SK-N-SH (cell line): Measurements from ENCODE around the gene HM13.

Source experiments
- CHD2 ChIP-seq: fragments of 150-350 bp; IDR thresholded peaks from 2 replicates; pipeline ENCODE4 v1.6.1; 2018; ENCODE audit warnings: low read length; ENCODE audit not compliant: partially characterized antibody
- CTCF ChIP-seq: fragments of 200-600 bp; sonication (generic); IDR thresholded peaks from 2 replicates; pipeline ENCODE4 v1.6.1; 2017; ENCODE audit warnings: antibody characterized with exemption, mild to moderate bottlenecking, moderate library complexity
- EP300 ChIP-seq, 2 experiments: IDR thresholded peaks; 2 replicates each; pipeline versions ENCODE4 v1.4.0 to v1.6.1; 2012; ENCODE audit warnings: borderline replicate concordance in 1 of 2, low read depth in 1 of 2, low read length in 1 of 2
- FOXM1 ChIP-seq: IDR thresholded peaks from 2 replicates; pipeline ENCODE4 v1.4.0; 2012; ENCODE audit warnings: low read depth, mild to moderate bottlenecking
- JUND ChIP-seq: IDR thresholded peaks from 2 replicates; pipeline ENCODE4 v1.4.0; 2012
- NRF1 ChIP-seq: IDR thresholded peaks from 2 replicates; pipeline ENCODE4 v1.6.1; 2012; ENCODE audit warnings: low read depth, mild to moderate bottlenecking, low read length
- POLR2AphosphoS5 ChIP-seq: IDR thresholded peaks from 2 replicates; pipeline ENCODE4 v1.6.1; 2012; ENCODE audit warnings: low read depth, low read length
- RAD21 ChIP-seq: IDR thresholded peaks from 2 replicates; pipeline ENCODE4 v1.6.1; 2012; ENCODE audit warnings: mild to moderate bottlenecking, low read length
- RCOR1 ChIP-seq: fragments of 150-350 bp; IDR thresholded peaks from 2 replicates; pipeline ENCODE4 v1.6.1; 2017; ENCODE audit warnings: antibody characterized with exemption, low read length
- RFX5 ChIP-seq: IDR thresholded peaks from 2 replicates; pipeline ENCODE4 v1.6.1; 2012; ENCODE audit warnings: mild to moderate bottlenecking, improper control_type of control experiment, low read length
- RXRA ChIP-seq: IDR thresholded peaks from 2 replicates; pipeline ENCODE4 v1.4.0; 2012; ENCODE audit warnings: low read depth, mild to moderate bottlenecking, borderline replicate concordance
- SIN3A ChIP-seq: IDR thresholded peaks from 2 replicates; pipeline ENCODE4 v1.6.1; 2012; ENCODE audit warnings: low read depth, mild to moderate bottlenecking, low read length, moderate library complexity, borderline replicate concordance
- USF2 ChIP-seq: fragments of 150-350 bp; IDR thresholded peaks from 2 replicates; pipeline ENCODE4 v1.6.1; 2017; ENCODE audit warnings: antibody characterized with exemption, low read length, low read depth, borderline replicate concordance

GRCh38 chr20:31508517-31509244, 5.6 kb upstream of the HM13 start:
- TF ChIP-seq CTCF (no peak), EP300 (IDR thresholded peaks at IDR 0.05; ENCODE audit: borderline replicate concordance in 1 of 2, low read depth in 1 of 2, low read length in 1 of 2) (no peak), RFX5 (no peak), NRF1 (no peak), FOXM1 (no peak), RCOR1 (no peak), POLR2AphosphoS5 (no peak), RAD21 (no peak), JUND (no peak), SIN3A (no peak), CHD2 (no peak), RXRA (no peak), USF2 (no peak)
